Neural cell (in vitro differentiated cells): ENCODE results near the gene IL10RB. TPM values are rescaled to one million over a fixed set of nuclear protein-coding genes. Genes with fewer than 3 reads are reported as not detected.

Experiments
- H2AFZ ChIP-seq: fragments of 200-600, 300-800 bp; sonication (generic), shearing (Covaris generic); 2 replicates; pipeline ENCODE4 v1.6.0; 2014; ENCODE audit warnings: low read depth, mild to moderate bottlenecking, antibody characterized with exemption, low read length, moderate library complexity
- H3F3A ChIP-seq: fragments of 200-600 bp; shearing (Covaris generic); 2 replicates; pipeline ENCODE4 v1.6.1; 2016; ENCODE audit warnings: mild to moderate bottlenecking, moderate library complexity, mixed read lengths, antibody characterized with exemption, low read length; ENCODE audit not compliant: insufficient read depth, poor library complexity, severe bottlenecking
- H3K27ac ChIP-seq: fragments of 200-600, 300-800 bp; sonication (generic), shearing (Covaris generic); 2 replicates; pipeline ENCODE4 v1.5.1; 2014; ENCODE audit warnings: mild to moderate bottlenecking, low read length, moderate library complexity
- H3K27me3 ChIP-seq: fragments of 300-800, 200-600 bp; sonication (generic), shearing (Covaris generic); 2 replicates; pipeline ENCODE4 v1.6.0; 2014; ENCODE audit warnings: mild to moderate bottlenecking, low read depth, low read length, moderate library complexity; ENCODE audit not compliant: insufficient read depth
- H3K36me3 ChIP-seq: fragments of 300-800, 200-600 bp; sonication (generic), shearing (Covaris generic); 2 replicates; pipeline ENCODE4 v1.5.1; 2014; ENCODE audit warnings: mild to moderate bottlenecking, antibody characterized with exemption, low read length, moderate library complexity; ENCODE audit not compliant: insufficient read depth
- H3K4me2 ChIP-seq: fragments of 300-800, 200-600 bp; sonication (generic), shearing (Covaris generic); 2 replicates; pipeline ENCODE4 v1.6.0; 2014; ENCODE audit warnings: mild to moderate bottlenecking, low read length
- H3K4me3 ChIP-seq: fragments of 300-800, 200-600 bp; sonication (generic), shearing (Covaris generic); 2 replicates; pipeline ENCODE4 v1.5.1; 2014; ENCODE audit warnings: mild to moderate bottlenecking, low read length, moderate library complexity
- H3K79me2 ChIP-seq: fragments of 200-600 bp; shearing (Covaris generic); replicated peaks from 2 replicates; pipeline ENCODE4 v1.6.0; 2014; ENCODE audit warnings: mild to moderate bottlenecking, low read length, moderate library complexity; ENCODE audit not compliant: insufficient read depth
- H3K9ac ChIP-seq: fragments of 300-800, 200-600 bp; sonication (generic), shearing (Covaris generic); 2 replicates; pipeline ENCODE4 v1.6.1; 2016; ENCODE audit warnings: mild to moderate bottlenecking, low read length, mixed read lengths
- H3K9me2 ChIP-seq: fragments of 200-600 bp; shearing (Covaris generic); 2 replicates; pipeline ENCODE4 v1.6.1; 2016; ENCODE audit warnings: mild to moderate bottlenecking, low read length, mixed read lengths; ENCODE audit not compliant: insufficient read depth
- H3K9me3 ChIP-seq: fragments of 200-600, 300-800 bp; sonication (generic), shearing (Covaris generic); 2 replicates; pipeline ENCODE4 v1.6.1; 2016; ENCODE audit warnings: mild to moderate bottlenecking, mixed run types, low read length, moderate library complexity, mixed read lengths
- H4K20me1 ChIP-seq: fragments of 200-600 bp; shearing (Covaris generic); 2 replicates; pipeline ENCODE4 v1.6.1; 2016; ENCODE audit warnings: mild to moderate bottlenecking, mixed run types; ENCODE audit not compliant: insufficient read depth
- CTCF ChIP-seq: fragments of 450-650 bp; IDR thresholded peaks from 2 replicates; pipeline ENCODE4 v1.5.1; 2014; ENCODE audit warnings: antibody characterized with exemption, mild to moderate bottlenecking, moderate library complexity; ENCODE audit not compliant: poor library complexity, severe bottlenecking
- EP300 ChIP-seq: fragments of 450-650 bp; conservative IDR thresholded peaks from 2 replicates; pipeline ENCODE4 v1.6.1; 2014; ENCODE audit warnings: antibody characterized with exemption, mild to moderate bottlenecking, moderate library complexity; ENCODE audit not compliant: poor library complexity, severe bottlenecking
- EZH2 ChIP-seq: fragments of 200-600, 300-800 bp; shearing (Covaris generic), sonication (generic); IDR thresholded peaks from 2 replicates; pipeline ENCODE4 v1.6.1; 2014; ENCODE audit warnings: antibody characterized with exemption, low read length, borderline replicate concordance, mild to moderate bottlenecking; ENCODE audit not compliant: insufficient read depth, poor library complexity, severe bottlenecking
- MXI1 ChIP-seq: fragments of 450-650 bp; conservative IDR thresholded peaks from 2 replicates; pipeline ENCODE4 v1.6.1; 2014; ENCODE audit warnings: antibody characterized with exemption, mild to moderate bottlenecking; ENCODE audit not compliant: poor library complexity, severe bottlenecking
- POLR2AphosphoS5 ChIP-seq: IDR thresholded peaks from 2 replicates; pipeline ENCODE4 v1.6.1; 2012
- RAD21 ChIP-seq: fragments of 450-650 bp; conservative IDR thresholded peaks from 2 replicates; pipeline ENCODE4 v1.6.1; 2014; ENCODE audit warnings: antibody characterized with exemption, mild to moderate bottlenecking, moderate library complexity
- REST ChIP-seq: IDR thresholded peaks from 2 replicates; pipeline ENCODE4 v1.6.1; 2012; ENCODE audit warnings: borderline replicate concordance
- SMC3 ChIP-seq: fragments of 450-650 bp; conservative IDR thresholded peaks from 2 replicates; pipeline ENCODE4 v1.6.1; 2014; ENCODE audit warnings: antibody characterized with exemption, mild to moderate bottlenecking, moderate library complexity; ENCODE audit not compliant: poor library complexity
- TAF1 ChIP-seq: IDR thresholded peaks from 2 replicates; pipeline ENCODE4 v1.6.1; 2012; ENCODE audit warnings: low read depth
- polyA plus RNA-seq: library from polyadenylated mRNA; depleted of rRNA; stranded (reverse); fragments of >200 nt; gene quantifications from 2 replicates; pipeline ENCODE4 v1.2.3, GENCODE V29; 2014

IL10RB gene
- polyA plus RNA-seq, 1 donor from 2014 or later = 6.0 TPM

GRCh38 chr21:33264561-33264960, 1.6 kb upstream of the IL10RB start:
- Histone ChIP-seq H3K9me2 (no peaks in the 10 kb centered on the region), H3K9ac (no peak overlapping the region), H2AFZ (no peak overlapping the region), H4K20me1 (no peaks in the 10 kb centered on the region), H3K27me3 (no peaks in the 10 kb centered on the region), H3K4me2 (no peak overlapping the region), H3K4me3 (no peak overlapping the region), H3K9me3 (no peaks in the 10 kb centered on the region), H3F3A (no peaks in the 10 kb centered on the region), H3K79me2 (no peaks in the 10 kb centered on the region), H3K36me3 (peaks cover 6% of the 10 kb centered on the region), H3K27ac (no peak overlapping the region)
- TF ChIP-seq RAD21 (no peak), POLR2AphosphoS5 (no peak), CTCF (no peak), EZH2 (no peak), TAF1 (no peak), EP300 (no peak), SMC3 (no peak), MXI1 (no peak)

GRCh38 chr21:33265664-33266049, 510 bp upstream of the IL10RB start:
- Histone ChIP-seq H3F3A (no peaks in the 10 kb centered on the region), H2AFZ (no peak overlapping the region), H3K9me3 (no peaks in the 10 kb centered on the region), H3K4me2 (no peak overlapping the region), H3K4me3 (peak overlapping the region; percentile 65), H4K20me1 (no peaks in the 10 kb centered on the region), H3K36me3 (peaks cover 6% of the 10 kb centered on the region), H3K27me3 (no peaks in the 10 kb centered on the region), H3K9me2 (no peaks in the 10 kb centered on the region), H3K79me2 (no peaks in the 10 kb centered on the region), H3K9ac (no peak overlapping the region), H3K27ac (no peak overlapping the region)
- no peak for TF ChIP-seq MXI1
- TF ChIP-seq TAF1 = no peak
- TF ChIP-seq SMC3 = no peak
- TF ChIP-seq CTCF = no peak
- no peak for TF ChIP-seq RAD21

GRCh38 chr21:33266789-33267135, 595 bp downstream of the IL10RB start:
- no peak overlapping the region for H3K4me2 ChIP-seq
- H3K27ac ChIP-seq = no peak overlapping the region
- no peaks in the 10 kb centered on the region for H3K27me3 ChIP-seq
- H4K20me1 ChIP-seq = no peaks in the 10 kb centered on the region
- peaks cover 6% of the 10 kb centered on the region for H3K36me3 ChIP-seq
- TF ChIP-seq CTCF (no peak), POLR2AphosphoS5 (no peak), RAD21 (no peak), REST (no peak), MXI1 (no peak), EP300 (no peak), EZH2 (no peak), SMC3 (no peak), TAF1 (no peak)
- H3K4me3 ChIP-seq = peak overlapping the region; percentile 65
- H2AFZ ChIP-seq = no peak overlapping the region
- no peaks in the 10 kb centered on the region for H3K9me3 ChIP-seq
- H3K9ac ChIP-seq = peak overlapping the region; percentile 51
- H3K79me2 ChIP-seq = no peaks in the 10 kb centered on the region
- no peaks in the 10 kb centered on the region for H3F3A ChIP-seq
- no peaks in the 10 kb centered on the region for H3K9me2 ChIP-seq
